ENCODE results near the gene RELB. TPM values are rescaled to one million over a fixed set of nuclear protein-coding genes. Genes with fewer than 3 reads are reported as not detected.

Gene RELB
- total and polyA plus RNA-seq, 2 of the 4 experiments (the other 2 are of a cell fraction): 5.0 to 17.2 TPM

- TF ChIP-seq FOS (IDR thresholded peaks at IDR 0.05; ENCODE audit: low read depth, low read length): no peak
- TF ChIP-seq BHLHE40 (IDR thresholded peaks at IDR 0.05; ENCODE audit: low read depth, low read length): no peak
- TF ChIP-seq MAFK (IDR thresholded peaks at IDR 0.05; ENCODE audit: low read depth, low read length): no peak
- no peak for TF ChIP-seq CTCF (conservative IDR thresholded peaks at IDR 0.05; ENCODE audit: low read depth, low read length)
These were observed 78.7 kb downstream of the RELB start (continued) for GRCh38 chr19:45079911-45080370.

- WGBS, 2 experiments (ENCODE audit: extremely low coverage in 2 of 2, insufficient read length in 1 of 2): 94% methylated on average over 3 of the region's 5 CpGs; no CpG with 5 or more reads in 1 of the 2 experiments
- Histone ChIP-seq H3K4me2 (ENCODE audit: low read depth, low read length) (no peak overlapping the region), H3K56ac (ENCODE audit: extremely low read depth, insufficient read depth, low read length) (no peak overlapping the region), H2BK120ac (ENCODE audit: low read depth, low read length) (no peak overlapping the region), H4K5ac (ENCODE audit: low read depth, low read length) (no peak overlapping the region), H4K20me1 (ENCODE audit: insufficient read depth, low read length) (no peaks in the 10 kb centered on the region; the same call in 1 of the 2 replicates), H3K9ac (ENCODE audit: low read depth, low read length) (no peak overlapping the region), H3K36me3 (ENCODE audit: control insufficient read depth, insufficient read depth, low read length) (peaks cover 16% of the 10 kb centered on the region), H3K9me1 (ENCODE audit: insufficient read depth, low read length) (peaks cover 15% of the 10 kb centered on the region), H2AK9ac (replicated peaks; ENCODE audit: low read depth, low read length, poor library complexity) (no peak overlapping the region), H2BK20ac (ENCODE audit: low read depth, low read length) (no peak overlapping the region), H3K9me3 (ENCODE audit: control insufficient read depth, insufficient read depth, low read length) (no peaks in the 10 kb centered on the region), H3K27ac (ENCODE audit: insufficient read depth, low read length) (no peak overlapping the region), H4K91ac (ENCODE audit: insufficient read depth, low read depth, low read length) (no peak overlapping the region), H3K27me3 (ENCODE audit: control insufficient read depth, insufficient read depth, low read length) (no peaks in the 10 kb centered on the region), H3K79me1 (ENCODE audit: low read depth in 1 of 2, low read length in 2 of 2) (peaks cover 23 to 63% of the 10 kb centered on the region in 2 experiments), H3K18ac (ENCODE audit: low read depth, low read length) (no peak overlapping the region), H3K4ac (ENCODE audit: low read depth, low read length) (no peak overlapping the region), H3K23ac (ENCODE audit: low read depth, low read length) (no peak overlapping the region), H2AFZ (replicated peaks; ENCODE audit: low read length, poor library complexity) (no peak overlapping the region), H3K14ac (replicated peaks; ENCODE audit: low read depth, low read length) (no peak overlapping the region), H2AK5ac (ENCODE audit: low read depth, low read length) (no peak overlapping the region), H3K4me1 (ENCODE audit: control insufficient read depth, insufficient read depth, low read length) (peaks cover 5% of the 10 kb centered on the region; the same call in 1 of the 2 replicates), H4K8ac (ENCODE audit: low read depth in 2 of 2, low read length in 2 of 2) (no peak overlapping the region), H2BK5ac (ENCODE audit: low read depth, low read length, poor library complexity, severe bottlenecking) (no peak overlapping the region), H3K4me3 (ENCODE audit: insufficient read depth, low read depth, low read length) (no peak overlapping the region), H2BK15ac (ENCODE audit: low read depth, low read length) (no peak overlapping the region)
- no TSS peak for BruUV-seq (replicated peaks)
- CTCF ChIA-PET: no interaction called here
- dilution Hi-C loops (cut with HindIII; ENCODE audit: low sequenced_read_pairs, unreplicated experiment): no loop called here
- DNase-seq: no peak
- in situ Hi-C loops (cut with MboI; ENCODE audit: low sequenced_read_pairs): no loop called here
- intact Hi-C loops (cut with micrococcal nuclease): no loop called here
- POLR2A ChIA-PET (ENCODE audit: unreplicated experiment): no interaction called here
- ATAC-seq (ENCODE audit: low read depth): no peak
- no peak for TF ChIP-seq POLR2A (IDR thresholded peaks at IDR 0.05; ENCODE audit: low read depth, low read length)
- no peak for TF ChIP-seq ELK1 (IDR thresholded peaks at IDR 0.05; ENCODE audit: borderline replicate concordance, low read depth, low read length)
- TF ChIP-seq CTCF (conservative IDR thresholded peaks at IDR 0.05; ENCODE audit: low read depth, low read length): no peak
- TF ChIP-seq USF2 (IDR thresholded peaks at IDR 0.05; ENCODE audit: low read depth, low read length): no peak
- no peak for TF ChIP-seq FOS (IDR thresholded peaks at IDR 0.05; ENCODE audit: low read depth, low read length)
- TF ChIP-seq MAZ (IDR thresholded peaks at IDR 0.05; ENCODE audit: borderline replicate concordance, low read depth, low read length): no peak
- no peak for TF ChIP-seq RAD21 (IDR thresholded peaks at IDR 0.05; ENCODE audit: low read length)
- TF ChIP-seq BHLHE40 (IDR thresholded peaks at IDR 0.05; ENCODE audit: low read depth, low read length): no peak
- no peak for TF ChIP-seq NFE2L2 (IDR thresholded peaks at IDR 0.05; ENCODE audit: low read depth, low read length)
These were observed 80.9 kb downstream of the RELB start for GRCh38 chr19:45082170-45082569.

Data from IMR-90 (cell line).